ENCODE measurements around the gene MARK2.

Gene MARK2

DNA sequence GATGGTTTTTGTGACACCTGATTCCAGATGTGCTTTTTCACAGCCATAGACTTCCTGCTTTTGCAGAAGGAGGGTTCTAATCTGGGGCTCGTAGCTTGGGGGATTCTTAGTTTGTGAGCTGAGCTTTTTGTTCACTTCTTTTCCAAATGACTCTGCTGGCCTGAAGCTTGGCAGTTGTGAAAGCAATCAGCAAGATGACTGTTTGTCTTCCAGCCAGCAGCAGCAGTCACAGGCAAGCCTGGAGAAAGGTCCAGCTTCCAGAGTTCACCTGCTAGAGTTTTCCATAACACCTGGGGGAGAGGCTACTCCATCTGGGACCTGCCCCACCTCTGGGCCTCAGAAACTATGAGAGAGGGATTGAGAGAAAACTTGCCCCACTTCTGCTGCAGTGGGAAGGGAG lies 4.1 kb downstream of the MARK2 start:
- TF ChIP-seq, protein P1, sequence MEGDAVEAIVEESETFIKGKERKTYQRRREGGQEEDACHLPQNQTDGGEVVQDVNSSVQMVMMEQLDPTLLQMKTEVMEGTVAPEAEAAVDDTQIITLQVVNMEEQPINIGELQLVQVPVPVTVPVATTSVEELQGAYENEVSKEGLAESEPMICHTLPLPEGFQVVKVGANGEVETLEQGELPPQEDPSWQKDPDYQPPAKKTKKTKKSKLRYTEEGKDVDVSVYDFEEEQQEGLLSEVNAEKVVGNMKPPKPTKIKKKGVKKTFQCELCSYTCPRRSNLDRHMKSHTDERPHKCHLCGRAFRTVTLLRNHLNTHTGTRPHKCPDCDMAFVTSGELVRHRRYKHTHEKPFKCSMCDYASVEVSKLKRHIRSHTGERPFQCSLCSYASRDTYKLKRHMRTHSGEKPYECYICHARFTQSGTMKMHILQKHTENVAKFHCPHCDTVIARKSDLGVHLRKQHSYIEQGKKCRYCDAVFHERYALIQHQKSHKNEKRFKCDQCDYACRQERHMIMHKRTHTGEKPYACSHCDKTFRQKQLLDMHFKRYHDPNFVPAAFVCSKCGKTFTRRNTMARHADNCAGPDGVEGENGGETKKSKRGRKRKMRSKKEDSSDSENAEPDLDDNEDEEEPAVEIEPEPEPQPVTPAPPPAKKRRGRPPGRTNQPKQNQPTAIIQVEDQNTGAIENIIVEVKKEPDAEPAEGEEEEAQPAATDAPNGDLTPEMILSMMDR (IDR thresholded peaks at IDR 0.05; ENCODE audit: insufficient read depth, low read length, poor library complexity, severe bottlenecking): no peak
- H3K36me3 ChIP-seq (ENCODE audit: control insufficient read depth, insufficient read depth, low read length): peaks cover 14% of the 10 kb centered on the region

DNA sequence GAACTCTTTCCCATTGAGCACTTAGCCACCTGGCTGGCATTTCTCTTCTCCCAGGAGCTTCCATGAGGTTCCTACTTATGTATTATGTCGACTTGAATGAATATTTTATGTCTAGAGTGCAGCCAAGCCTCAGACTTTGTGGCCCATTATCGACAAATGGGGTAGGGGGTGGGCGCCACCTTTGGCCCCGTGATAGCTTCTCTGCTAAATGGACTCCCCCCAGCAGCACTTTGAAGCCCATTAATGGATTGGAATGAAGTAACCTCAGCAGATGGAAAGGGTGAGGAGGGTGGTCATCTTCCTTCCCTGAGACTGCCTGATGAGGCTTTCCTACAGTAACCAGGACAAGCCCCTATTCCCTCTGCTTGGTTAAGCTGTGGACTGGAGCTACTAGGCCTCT lies 5.9 kb downstream of the MARK2 start:
- no peak for DNase-seq (ENCODE audit: extremely low read depth, insufficient read length)
- peaks cover 14% of the 10 kb centered on the region for H3K36me3 ChIP-seq (ENCODE audit: control insufficient read depth, insufficient read depth, low read length)
- no peak overlapping the region for H3K4me3 ChIP-seq (replicated peaks; ENCODE audit: low read depth, low read length)
- H3K27me3 ChIP-seq (replicated peaks; ENCODE audit: control insufficient read depth, insufficient read depth, low read length): no peaks in the 10 kb centered on the region
- TF ChIP-seq, protein P1 (IDR thresholded peaks at IDR 0.05; ENCODE audit: insufficient read depth, low read length, poor library complexity, severe bottlenecking): no peak

More for the DNA sequence above, 4.1 kb downstream of the MARK2 start:
- no peak overlapping the region for H3K4me3 ChIP-seq (replicated peaks; ENCODE audit: low read depth, low read length)
- H3K27me3 ChIP-seq (replicated peaks; ENCODE audit: control insufficient read depth, insufficient read depth, low read length): no peaks in the 10 kb centered on the region
- no peak for DNase-seq (ENCODE audit: extremely low read depth, insufficient read length)

DNA sequence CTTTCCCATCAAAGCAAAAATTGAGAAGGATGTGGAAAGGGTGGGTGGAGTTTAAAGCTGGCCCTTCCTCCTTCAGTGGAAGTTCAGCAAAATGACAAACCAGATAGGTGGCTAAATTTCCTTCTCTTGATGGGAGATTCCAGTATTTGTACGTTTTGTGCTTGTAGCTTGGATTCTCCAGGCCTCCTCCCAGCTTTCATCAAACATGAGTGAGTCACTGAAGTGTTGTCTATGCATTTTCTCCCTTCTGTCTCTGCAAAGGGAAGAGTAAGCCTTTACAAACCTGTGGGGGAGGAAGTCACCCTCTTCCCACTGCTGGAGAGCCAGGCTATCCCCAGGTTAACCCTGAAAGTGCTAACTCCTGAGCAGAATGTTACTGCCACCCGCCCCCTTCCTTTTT lies 6.4 kb downstream of the MARK2 start:
- DNase-seq (ENCODE audit: extremely low read depth, insufficient read length): no peak
- peaks cover 14% of the 10 kb centered on the region for H3K36me3 ChIP-seq (ENCODE audit: control insufficient read depth, insufficient read depth, low read length)
- no peak overlapping the region for H3K4me3 ChIP-seq (replicated peaks; ENCODE audit: low read depth, low read length)
- TF ChIP-seq, protein P1 (IDR thresholded peaks at IDR 0.05; ENCODE audit: insufficient read depth, low read length, poor library complexity, severe bottlenecking): no peak
- H3K27me3 ChIP-seq (replicated peaks; ENCODE audit: control insufficient read depth, insufficient read depth, low read length): no peaks in the 10 kb centered on the region

DNA sequence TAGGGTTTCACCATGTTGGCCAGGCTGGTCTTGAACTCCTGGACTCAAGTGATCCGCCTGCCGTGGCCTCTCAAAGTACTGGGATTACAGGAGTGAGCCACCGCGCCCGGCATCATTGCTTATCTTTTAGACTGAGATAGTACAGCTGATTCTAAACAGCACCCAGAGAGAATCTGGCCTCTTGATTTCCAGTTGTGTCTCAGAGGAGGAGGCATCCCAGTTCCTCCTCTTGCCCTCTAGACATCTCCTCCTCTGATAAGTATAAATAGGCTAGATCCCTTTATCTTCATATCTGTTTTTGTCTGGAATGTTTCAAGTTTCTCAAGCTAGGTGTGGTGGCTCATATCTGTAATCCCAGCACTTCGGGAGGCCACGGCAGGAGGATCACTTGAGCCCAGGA lies 7.0 kb downstream of the MARK2 start:
- DNase-seq (ENCODE audit: extremely low read depth, insufficient read length): no peak
- TF ChIP-seq, protein P1 (IDR thresholded peaks at IDR 0.05; ENCODE audit: insufficient read depth, low read length, poor library complexity, severe bottlenecking): no peak
- Histone ChIP-seq H3K27me3 (replicated peaks; ENCODE audit: control insufficient read depth, insufficient read depth, low read length) (no peaks in the 10 kb centered on the region), H3K36me3 (ENCODE audit: control insufficient read depth, insufficient read depth, low read length) (peaks cover 14% of the 10 kb centered on the region), H3K4me3 (replicated peaks; ENCODE audit: low read depth, low read length) (no peak overlapping the region)

DNA sequence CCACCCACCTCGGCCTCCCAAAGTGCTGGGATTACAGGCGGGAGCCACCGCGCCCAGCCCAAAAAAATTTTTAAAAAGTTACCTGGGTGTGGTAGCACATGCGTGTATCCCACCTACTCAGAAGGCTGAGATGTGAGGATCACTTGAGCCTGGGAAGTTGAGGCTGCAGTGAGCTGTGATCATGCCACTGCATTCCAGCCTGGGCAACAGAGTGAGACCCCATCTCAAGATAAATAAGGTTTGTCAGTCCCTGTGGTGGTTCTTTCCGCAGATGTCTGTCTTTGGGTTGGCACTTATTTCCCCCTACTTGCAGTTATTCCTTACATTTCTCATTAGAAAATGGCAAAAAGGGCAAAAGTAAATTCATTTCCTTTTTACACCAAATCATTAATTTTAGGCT lies 8.0 kb downstream of the MARK2 start:
- Histone ChIP-seq H3K27me3 (replicated peaks; ENCODE audit: control insufficient read depth, insufficient read depth, low read length) (no peaks in the 10 kb centered on the region), H3K4me3 (replicated peaks; ENCODE audit: low read depth, low read length) (no peak overlapping the region), H3K36me3 (ENCODE audit: control insufficient read depth, insufficient read depth, low read length) (peaks cover 13% of the 10 kb centered on the region)
- TF ChIP-seq, protein P1 (IDR thresholded peaks at IDR 0.05; ENCODE audit: insufficient read depth, low read length, poor library complexity, severe bottlenecking): no peak
- DNase-seq (ENCODE audit: extremely low read depth, insufficient read length): no peak

DNA sequence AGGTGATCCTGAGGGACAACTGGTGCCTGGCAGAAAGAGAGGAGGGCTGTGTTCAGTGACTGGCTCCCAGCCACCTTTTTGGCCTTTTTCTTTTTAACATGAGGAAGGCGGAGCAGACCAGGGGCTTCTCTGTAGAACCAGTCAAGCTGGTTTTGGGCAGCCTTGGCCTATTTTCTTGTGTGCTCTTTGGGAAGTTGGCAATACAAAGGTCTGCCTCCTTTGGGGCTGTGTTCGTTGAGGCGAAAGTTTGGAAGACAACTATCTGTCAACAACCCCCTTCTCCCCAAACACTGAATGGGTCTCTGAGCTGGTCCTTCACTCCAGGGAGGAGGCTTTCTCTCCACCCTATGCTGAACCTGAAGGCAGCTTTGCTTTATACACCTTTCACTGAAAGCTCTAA lies 8.5 kb downstream of the MARK2 start:
- TF ChIP-seq, protein P1 (IDR thresholded peaks at IDR 0.05; ENCODE audit: insufficient read depth, low read length, poor library complexity, severe bottlenecking): no peak
- DNase-seq (ENCODE audit: extremely low read depth, insufficient read length): no peak
- H3K36me3 ChIP-seq (ENCODE audit: control insufficient read depth, insufficient read depth, low read length): peaks cover 12% of the 10 kb centered on the region
- H3K4me3 ChIP-seq (replicated peaks; ENCODE audit: low read depth, low read length): no peak overlapping the region
- no peaks in the 10 kb centered on the region for H3K27me3 ChIP-seq (replicated peaks; ENCODE audit: control insufficient read depth, insufficient read depth, low read length)
